Lower leg skin (tissue), 3 donors: Measurements from ENCODE around the gene PLSCR4.

Source experiments
- POLR2A ChIP-seq, 2 donors: fragments of 450-650 bp; IDR thresholded peaks; one replicate each; pipeline ENCODE4 v1.6.1; 2016 to 2017; ENCODE audit warnings: antibody characterized with exemption in 2 of 2, mild to moderate bottlenecking in 1 of 2, moderate library complexity in 1 of 2
- TF ChIP-seq, protein P1 (sequence below), 3 donors: fragments of 450-650 bp; IDR thresholded peaks; one replicate each; pipeline ENCODE4 v1.5.1; 2016; ENCODE audit warnings: antibody characterized with exemption in 3 of 3, mild to moderate bottlenecking in 3 of 3, moderate library complexity in 2 of 3

DNA sequence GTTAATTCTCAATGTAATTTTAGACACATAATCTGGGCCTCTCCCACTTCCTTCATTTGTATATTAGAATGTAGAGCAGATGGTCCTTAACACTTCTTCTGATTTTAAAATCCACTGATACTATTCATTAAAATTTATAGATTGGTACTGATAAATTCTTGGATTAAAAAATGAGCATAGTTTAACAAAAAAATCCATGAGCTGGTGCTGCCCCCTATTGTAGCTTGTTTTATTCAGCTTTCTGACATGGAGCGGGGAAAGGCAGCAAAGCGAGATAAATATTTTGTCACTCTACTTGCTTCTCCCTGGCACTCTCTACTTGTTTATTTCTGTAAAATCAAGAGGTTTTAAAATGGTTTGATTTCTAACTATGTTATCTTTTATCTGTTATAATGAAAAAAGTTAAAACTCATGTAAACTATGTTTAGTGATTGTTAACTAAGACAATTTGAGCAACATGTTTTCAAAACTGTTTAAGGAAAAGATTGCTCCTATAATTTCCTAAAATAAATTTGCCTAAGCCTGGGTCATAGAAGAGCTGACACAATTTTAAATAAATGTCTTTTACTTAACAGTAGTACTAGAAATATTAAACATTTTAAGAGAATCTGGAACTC, 63.5 kb downstream of the PLSCR4 start:
- no peak for TF ChIP-seq POLR2A (IDR thresholded peaks at IDR 0.05)
- TF ChIP-seq, protein P1, sequence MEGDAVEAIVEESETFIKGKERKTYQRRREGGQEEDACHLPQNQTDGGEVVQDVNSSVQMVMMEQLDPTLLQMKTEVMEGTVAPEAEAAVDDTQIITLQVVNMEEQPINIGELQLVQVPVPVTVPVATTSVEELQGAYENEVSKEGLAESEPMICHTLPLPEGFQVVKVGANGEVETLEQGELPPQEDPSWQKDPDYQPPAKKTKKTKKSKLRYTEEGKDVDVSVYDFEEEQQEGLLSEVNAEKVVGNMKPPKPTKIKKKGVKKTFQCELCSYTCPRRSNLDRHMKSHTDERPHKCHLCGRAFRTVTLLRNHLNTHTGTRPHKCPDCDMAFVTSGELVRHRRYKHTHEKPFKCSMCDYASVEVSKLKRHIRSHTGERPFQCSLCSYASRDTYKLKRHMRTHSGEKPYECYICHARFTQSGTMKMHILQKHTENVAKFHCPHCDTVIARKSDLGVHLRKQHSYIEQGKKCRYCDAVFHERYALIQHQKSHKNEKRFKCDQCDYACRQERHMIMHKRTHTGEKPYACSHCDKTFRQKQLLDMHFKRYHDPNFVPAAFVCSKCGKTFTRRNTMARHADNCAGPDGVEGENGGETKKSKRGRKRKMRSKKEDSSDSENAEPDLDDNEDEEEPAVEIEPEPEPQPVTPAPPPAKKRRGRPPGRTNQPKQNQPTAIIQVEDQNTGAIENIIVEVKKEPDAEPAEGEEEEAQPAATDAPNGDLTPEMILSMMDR (IDR thresholded peaks at IDR 0.05): no peak
